HL-60 (cell line): ENCODE measurements around the gene DCXR.

ENCODE experiments used
- CTCF ChIP-seq: IDR thresholded peaks from one replicate; pipeline ENCODE4 v1.5.1; 2011; ENCODE audit warnings: low read length, control low read depth, inconsistent platforms; ENCODE audit not compliant: insufficient read depth
- GABPA ChIP-seq: IDR thresholded peaks from 2 replicates; pipeline ENCODE4 v1.6.1; 2012; ENCODE audit warnings: low read depth
- POLR2AphosphoS5 ChIP-seq: IDR thresholded peaks from 2 replicates; pipeline ENCODE4 v1.6.1; 2012; ENCODE audit warnings: low read depth

GRCh38 chr17:82063424-82064415, 26.2 kb upstream of the DCXR start:
- TF ChIP-seq CTCF (no peak), POLR2AphosphoS5 (no peak; the same call in 1 of the 2 replicates), GABPA (no peak)
